B cell (primary cell): ENCODE results near the gene BUD31. TPM values are rescaled to one million over a fixed set of nuclear protein-coding genes. Genes with fewer than 3 reads are reported as not detected.

Experiments
- ATAC-seq: fragments of 200-7000 bp; cut with Tn5 transposase; one replicate; pipeline ENCODE4 v1.10.0; 2021; ENCODE audit warnings: low read depth, mild to moderate bottlenecking, moderate number of reproducible peaks, moderate library complexity
- CTCF ChIA-PET: fragments of 350-600 bp; sonication (Branson Sonifier 250); formaldehyde crosslinking; loops from one replicate; lab custom pipeline; 2021; ENCODE audit warnings: antibody characterized with exemption, inconsistent platforms; lab: Charles Lee
- POLR2A ChIA-PET: fragments of 350-600 bp; sonication (Branson Sonifier 250); formaldehyde crosslinking; loops from one replicate; lab custom pipeline; 2021; ENCODE audit warnings: antibody characterized with exemption; lab: Charles Lee
- DNase-seq: peaks from one replicate; pipeline ENCODE4 v3.0.0; 2013
- H2AFZ ChIP-seq: 2 replicates; pipeline ENCODE4 v1.6.1; 2012; ENCODE audit warnings: mild to moderate bottlenecking, low read depth, low read length; ENCODE audit not compliant: insufficient read depth, poor library complexity, severe bottlenecking
- H3K27ac ChIP-seq, 2 donors: 1 replicate in 1 of 2; 2 replicates in 1 of 2; pipeline ENCODE4 v1.5.1; 2012 to 2013; ENCODE audit warnings: low read length in 2 of 2, mild to moderate bottlenecking in 2 of 2, moderate library complexity in 1 of 2
- H3K27me3 ChIP-seq, 4 experiments: fragments of 200-600 bp in 1 of 4; sonication (generic) in 1 of 4; replicated peaks in 1 of 4; 1 replicate in 2 of 4; 2 replicates in 2 of 4; pipeline versions ENCODE4 v1.6.1 to v1.7.0; 2013 to 2016; ENCODE audit warnings: low read length in 3 of 4, mild to moderate bottlenecking in 2 of 4, mixed read lengths in 1 of 4, moderate library complexity in 1 of 4; ENCODE audit not compliant: insufficient read depth in 4 of 4, control insufficient read depth in 3 of 4; ENCODE audit errors: control extremely low read depth in 1 of 4
- H3K36me3 ChIP-seq, 2 experiments: replicated peaks in 1 of 2; 1 replicate in 1 of 2; 2 replicates in 1 of 2; pipeline versions ENCODE4 v1.6.1 to v1.7.1; 2013; ENCODE audit warnings: low read length in 1 of 2; ENCODE audit not compliant: insufficient read depth in 2 of 2, control insufficient read depth in 1 of 2; ENCODE audit errors: control extremely low read depth in 1 of 2, extremely low read depth in 1 of 2
- H3K4me1 ChIP-seq, 2 donors: fragments of 200-600 bp in 1 of 2; sonication (generic) in 1 of 2; 1 replicate in 1 of 2; 2 replicates in 1 of 2; pipeline versions ENCODE4 v1.5.1 to v1.6.1; 2013 to 2017; ENCODE audit warnings: low read length in 2 of 2; ENCODE audit not compliant: control insufficient read depth in 2 of 2, insufficient read depth in 2 of 2
- H3K4me2 ChIP-seq: replicated peaks from 2 replicates; pipeline ENCODE3; 2012; ENCODE audit warnings: mild to moderate bottlenecking, low read depth, low read length; ENCODE audit not compliant: poor library complexity, severe bottlenecking
- H3K4me3 ChIP-seq, 5 experiments: fragments of 200-600 bp in 1 of 5; sonication (generic) in 1 of 5; 1 replicate in 3 of 5; 2 replicates in 2 of 5; pipeline versions ENCODE4 v1.5.1 to v1.7.0; 2011 to 2016; ENCODE audit warnings: low read length in 4 of 5, mild to moderate bottlenecking in 4 of 5, low read depth in 2 of 5, control low read depth in 1 of 5, moderate library complexity in 1 of 5; ENCODE audit not compliant: insufficient read depth in 1 of 5; ENCODE audit errors: control extremely low read depth in 1 of 5, extremely low read depth in 1 of 5
- H3K79me2 ChIP-seq: fragments of 200-600 bp; sonication (generic); one replicate; pipeline ENCODE4 v1.6.0; 2016; ENCODE audit warnings: low read length; ENCODE audit not compliant: control insufficient read depth, insufficient read depth
- H3K9ac ChIP-seq: fragments of 200-600 bp; sonication (generic); 2 replicates; pipeline ENCODE4 v1.6.1; 2017; ENCODE audit warnings: mild to moderate bottlenecking, low read length, moderate library complexity
- H3K9me3 ChIP-seq, 3 donors: one replicate each; pipeline versions ENCODE4 v1.6.1 to v1.7.1; 2013; ENCODE audit warnings: low read length in 2 of 3; ENCODE audit not compliant: control insufficient read depth in 2 of 3, insufficient read depth in 1 of 3; ENCODE audit errors: control extremely low read depth in 1 of 3
- H4K20me1 ChIP-seq: 2 replicates; pipeline ENCODE4 v1.6.0; 2012; ENCODE audit warnings: mild to moderate bottlenecking, low read length; ENCODE audit not compliant: insufficient read depth, control insufficient read depth, poor library complexity, severe bottlenecking
- H3K27ac Mint-ChIP-seq: one replicate; pipeline ENCODE4 v1.8.0; 2021; ENCODE audit warnings: mixed read lengths
- H3K27me3 Mint-ChIP-seq: one replicate; pipeline ENCODE4 v1.8.0; 2021; ENCODE audit warnings: mixed read lengths
- H3K4me1 Mint-ChIP-seq: one replicate; pipeline ENCODE4 v1.8.0; 2021; ENCODE audit warnings: mixed read lengths
- H3K4me3 Mint-ChIP-seq: one replicate; pipeline ENCODE4 v1.8.0; 2021; ENCODE audit warnings: mixed read lengths
- H3K9me3 Mint-ChIP-seq: one replicate; pipeline ENCODE4 v1.8.0; 2022; ENCODE audit warnings: mixed read lengths; ENCODE audit not compliant: insufficient read depth
- EZH2 ChIP-seq: IDR thresholded peaks from 2 replicates; pipeline ENCODE4 v1.6.1; 2012; ENCODE audit warnings: borderline replicate concordance, low read depth, mild to moderate bottlenecking, moderate library complexity, low read length; ENCODE audit not compliant: insufficient read depth, poor library complexity, severe bottlenecking
- WGBS: methylation state at CpG from one replicate; pipeline ENCODE4 v1.1.5; 2013; ENCODE audit warnings: missing lambda C conversion rate; ENCODE audit not compliant: insufficient coverage; 5-methylcytosine and 5-hydroxymethylcytosine counted together
- intact Hi-C: fragments of 100-400 bp; cut with micrococcal nuclease; formaldehyde crosslinking; loops from one replicate; pipeline ENCODE4 v1.10.0; 2022
- polyA plus RNA-seq: library from polyadenylated mRNA; depleted of rRNA; stranded (reverse); fragments of >200 nt; gene quantifications from 2 replicates; pipeline ENCODE4 v1.2.3, GENCODE V29; 2012
- total RNA-seq, 2 donors: library from RNA; stranded (reverse); fragments of 120-200 nt in 1 of 2; gene quantifications; 1 replicate in 1 of 2; 2 replicates in 1 of 2; pipeline versions ENCODE4 v1.2.3 to v1.2.4, GENCODE V29; 2013 to 2022
- TF ChIP-seq, protein P1 (sequence below): fragments of 200-600 bp; IDR thresholded peaks from one replicate; pipeline ENCODE4 v1.8.0; 2022; ENCODE audit warnings: antibody characterized with exemption, mild to moderate bottlenecking

BUD31 gene
- total and polyA plus RNA-seq, 2 donors (not counting 1 experiment from before 2014, with no cell fraction given) = 57.8 to 69.4 TPM

GRCh38 chr7:99359465-99360154, 49.2 kb upstream of the BUD31 start:
- H3K9ac ChIP-seq = no peak overlapping the region

GRCh38 chr7:99362801-99363200, 46.0 kb upstream of the BUD31 start:
- H3K79me2 ChIP-seq = no peaks in the 10 kb centered on the region
- Mint-ChIP-seq H3K4me1 (peaks cover 1% of the 10 kb centered on the region), H3K4me3 (no peak overlapping the region), H3K27ac (no peak overlapping the region), H3K27me3 (no peaks in the 10 kb centered on the region), H3K9me3 (no peaks in the 10 kb centered on the region)
- ATAC-seq = no peak
- no peak overlapping the region for H3K4me2 ChIP-seq
- TF ChIP-seq, protein P1, sequence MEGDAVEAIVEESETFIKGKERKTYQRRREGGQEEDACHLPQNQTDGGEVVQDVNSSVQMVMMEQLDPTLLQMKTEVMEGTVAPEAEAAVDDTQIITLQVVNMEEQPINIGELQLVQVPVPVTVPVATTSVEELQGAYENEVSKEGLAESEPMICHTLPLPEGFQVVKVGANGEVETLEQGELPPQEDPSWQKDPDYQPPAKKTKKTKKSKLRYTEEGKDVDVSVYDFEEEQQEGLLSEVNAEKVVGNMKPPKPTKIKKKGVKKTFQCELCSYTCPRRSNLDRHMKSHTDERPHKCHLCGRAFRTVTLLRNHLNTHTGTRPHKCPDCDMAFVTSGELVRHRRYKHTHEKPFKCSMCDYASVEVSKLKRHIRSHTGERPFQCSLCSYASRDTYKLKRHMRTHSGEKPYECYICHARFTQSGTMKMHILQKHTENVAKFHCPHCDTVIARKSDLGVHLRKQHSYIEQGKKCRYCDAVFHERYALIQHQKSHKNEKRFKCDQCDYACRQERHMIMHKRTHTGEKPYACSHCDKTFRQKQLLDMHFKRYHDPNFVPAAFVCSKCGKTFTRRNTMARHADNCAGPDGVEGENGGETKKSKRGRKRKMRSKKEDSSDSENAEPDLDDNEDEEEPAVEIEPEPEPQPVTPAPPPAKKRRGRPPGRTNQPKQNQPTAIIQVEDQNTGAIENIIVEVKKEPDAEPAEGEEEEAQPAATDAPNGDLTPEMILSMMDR = no peak
- no peak for TF ChIP-seq EZH2
- no CpG with 5 or more reads among the region's 3 CpGs for WGBS
- H3K27ac ChIP-seq = no peak overlapping the region
- intact Hi-C loops = no loop called here
- no peak overlapping the region for H3K4me3 ChIP-seq
- no peak overlapping the region for H2AFZ ChIP-seq
- no peak for DNase-seq
- H4K20me1 ChIP-seq = peaks cover 10% of the 10 kb centered on the region
- no peaks in the 10 kb centered on the region for H3K27me3 ChIP-seq
- H3K9me3 ChIP-seq = no peaks in the 10 kb centered on the region
- no peaks in the 10 kb centered on the region for H3K4me1 ChIP-seq
- ChIA-PET POLR2A (interaction anchor here (0.6 kb wide), 1 partner anchor 196 kb away, joined by 3 read pairs; no protein-coding TSS in a partner anchor), CTCF (interaction anchor here (0.6 to 5.6 kb wide), 6 partner anchors 24 to 1726 kb away, joined by 3 to 38 read pairs (median 3); no protein-coding TSS in a partner anchor)
- H3K36me3 ChIP-seq = peaks cover 0 to 67% of the 10 kb centered on the region in 2 experiments
- no peak overlapping the region for H3K9ac ChIP-seq

More at GRCh38 chr7:99359465-99360154, 49.2 kb upstream of the BUD31 start:
- 97% methylated on average over 19 of the region's 22 CpGs for WGBS
- H3K27me3 ChIP-seq = no peaks in the 10 kb centered on the region
- Mint-ChIP-seq H3K27me3 (no peaks in the 10 kb centered on the region), H3K9me3 (no peaks in the 10 kb centered on the region), H3K4me3 (no peak overlapping the region), H3K4me1 (no peaks in the 10 kb centered on the region), H3K27ac (no peak overlapping the region)
- no peak for ATAC-seq
- no peaks in the 10 kb centered on the region for H3K9me3 ChIP-seq
- H4K20me1 ChIP-seq = no peaks in the 10 kb centered on the region
- no peak overlapping the region for H3K4me2 ChIP-seq
- POLR2A ChIA-PET = interaction anchor here (0.5 kb wide), 1 partner anchor 146 kb away, joined by 5 read pairs; no protein-coding TSS in a partner anchor
- H3K36me3 ChIP-seq = peaks cover 0 to 68% of the 10 kb centered on the region in 2 experiments
- no peak for TF ChIP-seq EZH2
- TF ChIP-seq, protein P1 = no peak
- no peaks in the 10 kb centered on the region for H3K4me1 ChIP-seq
- CTCF ChIA-PET = interaction anchor here (0.7 to 1.2 kb wide), 3 partner anchors 10 to 54 kb away, joined by 3 to 4 read pairs (median 3); partner anchors contain the start of gene BUD31
- no peaks in the 10 kb centered on the region for H3K79me2 ChIP-seq
- intact Hi-C loops = no loop called here
- H2AFZ ChIP-seq = no peak overlapping the region
- no peak for DNase-seq
- H3K27ac ChIP-seq = no peak overlapping the region
- H3K4me3 ChIP-seq = no peak overlapping the region
